Suppressor macrophage treated with lipopolysaccharide for 4 hours (primary cell): ENCODE measurements around the gene TWF2.

Experiments
- DNase-seq: peaks from one replicate; pipeline ENCODE4 v3.0.0-alpha.2; 2020

TWF2 gene

DNA sequence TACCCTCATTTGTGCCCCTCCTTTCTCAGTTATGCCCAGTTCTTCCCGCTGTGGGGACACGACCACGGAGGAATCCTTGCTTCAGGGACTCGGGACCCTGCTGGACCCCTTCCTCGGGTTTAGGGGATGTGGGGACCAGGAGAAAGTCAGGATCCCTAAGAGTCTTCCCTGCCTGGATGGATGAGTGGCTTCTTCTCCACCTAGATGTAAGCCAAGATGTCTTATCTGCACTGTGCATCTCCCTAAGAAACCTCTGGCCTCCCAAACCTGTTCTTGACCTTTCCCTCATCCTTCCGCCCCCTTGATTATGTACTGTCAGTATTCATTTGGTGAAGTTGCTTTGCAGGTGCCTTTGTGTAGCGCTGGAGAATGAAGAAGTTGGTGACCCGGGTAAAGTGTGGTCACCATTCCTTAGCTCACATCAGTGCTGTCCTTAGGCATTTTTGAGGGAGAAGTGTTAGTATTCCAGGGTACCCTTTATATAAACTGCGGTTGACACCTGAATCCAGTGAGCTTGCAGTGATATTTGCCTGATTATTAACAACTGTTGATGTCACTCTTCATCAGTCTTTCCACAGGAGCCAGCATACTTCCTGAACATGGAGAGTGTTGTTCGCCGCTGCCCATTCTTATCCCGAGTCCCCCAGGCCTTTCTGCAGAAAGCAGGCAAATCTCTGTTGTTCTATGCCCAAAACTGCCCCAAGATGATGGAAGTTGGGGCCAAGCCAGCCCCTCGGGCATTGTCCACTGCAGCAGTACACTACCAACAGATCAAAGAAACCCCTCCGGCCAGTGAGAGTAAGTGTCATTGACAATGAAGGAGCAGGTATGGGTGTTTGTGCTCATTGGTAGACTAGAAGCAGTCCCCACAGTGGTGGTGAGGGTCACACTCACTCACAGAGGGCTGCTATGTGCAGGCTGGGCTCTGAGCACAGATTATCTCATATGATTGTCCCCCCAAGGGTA is 40.0 kb downstream of the TWF2 start:
- DNase-seq, result no peak

DNA sequence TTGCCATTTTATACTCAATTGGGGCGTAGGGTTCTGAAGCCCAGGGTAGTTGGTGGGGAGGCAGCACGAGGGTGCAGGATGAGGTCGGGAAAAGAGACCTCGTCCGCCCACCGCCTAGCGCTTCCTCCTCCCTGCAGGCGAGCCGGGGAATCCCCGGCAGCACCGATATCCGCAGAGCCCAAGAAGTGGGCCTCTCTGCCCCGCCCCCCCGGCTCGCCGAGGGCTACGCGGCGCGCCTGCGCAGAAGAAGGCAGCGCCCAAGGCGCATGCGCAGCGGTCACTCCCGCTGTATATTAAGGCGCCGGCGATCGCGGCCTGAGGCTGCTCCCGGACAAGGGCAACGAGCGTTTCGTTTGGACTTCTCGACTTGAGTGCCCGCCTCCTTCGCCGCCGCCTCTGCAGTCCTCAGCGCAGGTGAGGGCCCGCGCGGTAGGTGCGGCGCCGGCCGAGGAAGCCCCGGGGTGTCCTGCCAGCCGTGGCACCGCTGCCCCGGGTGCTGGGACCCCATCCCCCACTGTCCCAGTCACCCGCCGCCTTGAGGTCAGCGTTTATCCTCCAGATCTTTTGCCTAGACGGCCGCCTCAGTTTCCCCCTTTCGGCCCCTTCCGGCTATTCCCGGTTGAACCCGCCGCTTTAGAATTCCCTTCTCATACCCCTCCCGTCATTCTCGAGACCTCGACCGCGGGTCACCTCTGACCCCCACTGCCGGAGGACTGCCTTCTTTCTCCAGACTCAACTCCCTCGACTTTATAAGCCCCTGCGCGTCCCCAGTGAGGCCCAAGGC is 40.9 kb downstream of the TWF2 start, which contains the start of gene ALAS1:
Gene ALAS1, plus strand, starts transcription at position 319 of the 784 bp plus-strand sequence. CDS start 1,082 bp downstream, outside the sequence.
- DNase-seq, result peak; percentile 98

DNA sequence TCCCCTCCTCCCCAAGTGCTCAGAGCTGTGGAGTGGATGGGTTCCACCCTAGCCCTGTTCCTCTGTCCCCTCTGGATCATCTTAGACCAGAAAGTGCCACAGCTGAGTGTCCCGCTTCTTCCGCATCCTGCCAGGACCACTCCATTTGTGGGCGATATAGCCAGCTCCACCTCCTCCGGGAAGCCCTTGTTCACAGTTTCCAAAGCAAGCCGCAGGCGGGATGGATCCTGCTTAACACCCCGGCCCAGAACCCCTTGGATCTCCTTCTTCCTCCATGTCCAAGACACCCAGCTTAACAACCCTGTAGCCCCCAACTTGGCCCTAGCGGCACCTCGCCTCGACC is 41.5 kb downstream of the TWF2 start:
- DNase-seq, result no peak

DNA sequence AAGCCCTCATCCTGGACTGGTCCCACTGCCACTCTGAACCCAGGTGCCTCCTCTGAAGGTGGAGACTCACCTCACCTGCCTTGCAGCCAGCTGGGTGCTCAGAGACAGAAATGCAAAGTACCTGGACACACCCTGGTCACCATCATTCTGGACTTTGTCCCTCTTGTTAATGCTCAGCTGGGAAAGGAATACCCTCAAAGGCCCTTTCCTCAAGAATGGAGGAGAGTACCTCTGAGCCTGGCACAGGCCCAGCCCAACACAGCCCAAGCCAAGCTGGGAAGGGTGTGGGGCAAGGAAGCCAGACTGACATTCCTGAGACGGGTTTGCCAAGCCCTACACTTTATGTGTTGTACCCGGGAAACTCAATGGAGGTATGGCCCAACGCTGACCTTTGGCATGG is 42.0 kb downstream of the TWF2 start:
- DNase-seq, result no peak

DNA sequence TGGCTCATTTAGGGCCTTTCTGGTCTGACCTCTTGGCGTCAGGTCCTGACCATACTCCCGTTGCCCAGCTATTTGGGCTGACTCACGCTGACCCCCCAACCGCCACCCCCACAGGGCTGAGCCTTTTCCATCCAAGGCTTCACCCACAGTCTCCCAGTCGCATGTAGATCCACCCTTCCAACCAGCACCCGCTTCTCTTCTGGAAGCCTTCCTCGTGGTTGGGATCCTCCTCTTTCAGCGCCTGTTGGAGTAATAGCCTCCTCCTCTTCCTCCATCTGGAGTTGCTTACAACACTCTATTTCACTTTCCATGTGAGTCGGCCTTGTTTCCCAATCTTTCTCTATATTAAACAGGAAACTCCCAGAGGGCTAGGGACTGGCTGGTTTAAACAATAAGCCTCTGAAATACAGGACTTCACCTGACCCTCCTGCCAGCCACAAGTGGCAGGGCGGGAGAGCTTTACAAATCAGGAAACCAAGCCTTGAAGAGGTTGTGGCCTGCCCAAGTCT is 43.1 kb downstream of the TWF2 start:
- peak; percentile 96 for DNase-seq

DNA sequence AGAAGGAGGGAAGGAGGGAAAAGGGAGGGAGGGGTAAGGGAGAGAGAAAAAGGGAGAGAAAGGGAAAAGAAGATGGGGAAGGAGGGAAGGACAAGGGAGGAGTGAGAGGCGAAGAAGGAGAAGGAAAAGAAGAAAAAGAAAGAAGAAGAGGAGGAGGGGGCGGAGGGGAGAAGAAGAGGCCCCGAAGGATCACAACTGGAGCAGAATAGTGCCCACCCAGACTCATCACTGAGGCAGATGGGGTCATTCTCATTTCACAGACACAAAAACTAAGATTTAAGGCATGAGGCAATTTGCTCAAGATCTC is 43.7 kb downstream of the TWF2 start:
- DNase-seq, result no peak

DNA sequence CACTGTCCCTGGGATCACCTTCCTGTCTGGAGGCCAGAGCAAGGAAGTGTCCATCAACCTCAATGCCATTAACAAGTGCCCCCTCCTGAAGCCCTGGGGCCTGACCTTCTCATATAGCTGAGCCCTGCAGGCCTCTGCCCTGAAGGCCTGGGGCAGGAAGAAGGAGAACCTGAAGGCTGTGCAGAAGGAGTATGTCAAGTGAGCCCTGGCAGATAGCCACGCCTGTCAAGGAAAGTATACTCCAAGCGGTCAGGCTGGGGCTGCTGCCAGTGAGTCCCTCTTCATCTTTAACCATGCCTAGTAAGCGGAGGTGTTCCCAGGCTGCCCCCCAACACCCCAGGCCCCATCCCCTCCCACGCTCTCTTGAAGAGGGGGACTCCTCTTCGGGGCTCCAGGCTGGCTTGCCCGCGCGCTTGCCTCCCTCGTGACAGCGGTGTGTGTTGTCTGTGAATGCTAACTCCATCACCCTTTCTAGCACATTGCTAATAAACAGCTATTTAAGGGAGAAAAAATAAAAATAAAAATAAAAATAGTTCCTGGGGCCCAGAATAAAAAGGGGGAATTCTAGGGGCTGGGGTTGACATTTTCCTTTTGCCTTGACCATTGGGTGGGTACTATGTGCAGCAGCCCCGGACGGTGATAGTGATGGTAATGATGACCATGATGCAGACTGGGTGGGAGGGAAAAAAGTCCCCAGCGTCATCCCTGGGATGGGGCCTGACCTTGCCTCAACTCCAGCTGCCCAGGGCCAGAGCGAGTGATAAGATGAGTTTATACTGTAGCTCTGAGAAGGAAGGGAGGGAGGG is 44.3 kb downstream of the TWF2 start:
- DNase-seq, result peak; percentile 54

DNA sequence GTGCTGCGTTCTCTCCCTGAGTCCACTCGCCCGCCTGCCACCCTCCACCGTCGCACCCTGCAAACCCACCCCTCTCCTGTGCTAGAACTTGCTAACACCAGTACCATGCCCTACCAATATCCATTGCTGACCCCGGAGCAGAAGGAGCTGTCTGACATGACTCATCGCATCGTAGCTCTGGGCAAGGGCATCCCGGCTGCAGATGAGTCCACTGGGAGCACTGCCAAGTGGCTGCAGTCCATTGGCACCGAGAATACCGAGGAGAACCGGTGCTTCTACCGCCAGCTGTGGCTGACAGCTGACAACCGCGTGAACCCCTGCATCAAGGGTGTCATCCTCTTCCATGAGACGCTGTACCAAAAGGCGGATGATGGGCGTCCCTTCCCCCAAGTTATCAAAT is 45.9 kb downstream of the TWF2 start:
- no peak for DNase-seq

DNA sequence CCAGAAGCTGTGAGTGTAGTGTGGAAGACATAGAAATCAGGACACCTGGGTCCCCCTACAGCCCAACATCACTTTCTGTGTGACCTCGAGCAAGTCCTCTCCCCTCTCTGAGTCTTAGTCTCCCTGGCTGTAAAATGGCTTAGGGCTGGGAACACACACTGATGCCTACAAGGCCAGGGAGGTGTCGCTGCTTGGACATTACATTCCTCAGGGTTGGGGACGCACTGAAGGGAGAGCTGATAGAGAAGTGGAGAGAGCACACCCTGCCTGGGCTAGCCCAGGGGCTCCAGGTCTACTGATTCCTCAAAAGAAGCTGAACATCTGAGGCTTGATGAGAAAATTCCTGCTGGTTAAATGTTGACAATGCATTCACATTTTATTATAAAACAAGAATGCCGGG is 47.3 kb downstream of the TWF2 start:
- DNase-seq, result no peak

DNA sequence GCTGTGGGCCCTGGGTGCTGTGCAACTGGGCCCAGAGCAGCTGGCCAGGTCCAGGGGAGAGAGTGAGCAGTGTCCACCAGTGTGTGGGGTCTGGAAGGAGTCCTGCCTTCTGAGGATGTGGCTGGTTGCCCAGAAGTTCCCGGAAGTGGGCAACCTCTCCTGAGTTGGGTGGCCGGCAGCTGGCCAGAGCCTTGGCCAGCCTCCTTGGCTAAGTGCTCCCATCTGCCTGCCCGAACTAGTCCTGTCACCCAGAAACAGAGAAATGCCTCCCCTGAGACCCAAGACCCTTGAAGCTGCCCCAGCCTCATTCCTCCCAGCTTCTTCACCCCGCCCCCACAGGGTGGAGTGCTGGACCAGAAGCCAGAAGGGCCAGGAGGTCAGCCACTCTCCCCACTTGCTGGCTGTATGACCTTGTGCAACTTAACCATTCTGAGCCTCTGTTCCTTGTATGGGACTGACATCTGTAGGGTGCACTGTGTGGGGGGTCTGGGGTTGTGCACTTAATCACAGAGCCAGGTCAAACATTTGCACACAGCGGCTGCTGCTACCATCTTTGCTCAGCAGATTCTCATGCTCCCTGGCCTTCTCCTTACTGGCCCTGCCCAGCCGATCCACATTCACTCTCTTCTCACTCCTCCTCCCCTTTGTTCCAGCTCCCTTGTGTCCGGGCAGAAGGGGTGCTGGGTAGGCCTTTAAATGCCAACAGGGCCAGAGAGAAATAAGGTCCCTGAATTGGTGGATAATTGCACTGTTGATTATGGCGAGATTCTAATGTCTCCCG is 48.5 kb downstream of the TWF2 start:
- no peak for DNase-seq

DNA sequence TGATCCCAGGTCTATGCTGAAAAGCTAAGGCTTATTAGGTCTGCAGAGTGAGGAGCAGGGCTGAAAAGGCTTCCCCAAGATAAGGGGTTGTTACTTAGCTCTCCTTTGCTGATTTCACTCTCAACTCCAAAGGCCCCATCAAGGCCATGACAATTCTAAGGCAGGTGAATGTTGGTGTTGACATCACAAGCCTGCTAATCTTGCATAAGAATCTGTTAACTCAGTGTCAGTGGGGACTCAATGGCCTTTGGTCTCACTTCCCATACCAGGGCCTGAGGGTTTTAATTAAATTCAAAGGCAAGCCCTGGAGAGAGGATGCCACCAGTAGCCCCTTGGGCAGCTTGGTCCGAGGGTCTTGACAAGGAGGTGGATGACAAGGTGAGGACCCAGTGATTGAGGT is 50.4 kb downstream of the TWF2 start:
- peak; percentile 52 for DNase-seq

DNA sequence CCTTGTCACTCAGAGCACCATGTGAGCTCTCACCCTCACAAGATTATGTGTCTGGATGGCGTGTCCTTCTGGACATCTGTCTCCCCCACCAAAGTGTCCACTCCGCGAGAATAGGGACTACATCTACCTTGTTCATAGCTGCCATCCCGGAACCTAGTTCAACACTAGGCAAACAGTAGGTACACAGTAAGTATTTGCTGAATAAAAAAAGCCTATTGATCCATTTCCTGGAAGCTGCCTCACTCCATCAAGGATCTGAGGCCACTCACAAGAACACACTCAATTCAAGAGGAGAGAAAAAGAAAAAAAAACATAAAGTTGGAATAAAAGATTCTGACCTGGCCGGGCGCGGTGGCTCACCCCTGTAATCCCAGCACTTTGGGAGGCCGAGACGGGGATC is 52.2 kb downstream of the TWF2 start:
- DNase-seq, result no peak

DNA sequence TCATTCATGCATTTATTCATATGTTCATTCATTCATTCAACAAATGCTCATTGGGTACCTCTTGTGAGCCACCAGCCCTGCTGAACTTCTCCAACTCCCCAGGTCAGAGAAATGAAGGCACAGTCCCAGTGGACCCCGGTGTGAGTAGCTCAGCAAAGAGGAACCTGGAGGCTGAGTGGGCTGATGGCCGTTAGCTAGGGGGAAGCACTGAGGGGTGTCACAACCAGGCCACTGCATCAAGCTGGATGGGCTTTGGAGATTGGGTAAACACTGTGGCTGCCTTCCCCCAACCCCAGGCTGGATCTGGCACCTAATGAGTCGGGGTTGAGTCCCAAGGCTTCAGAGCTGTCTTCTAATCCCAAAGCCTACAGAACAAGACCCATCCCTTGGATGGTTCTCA is 53.1 kb downstream of the TWF2 start:
- peak; percentile 75 for DNase-seq

DNA sequence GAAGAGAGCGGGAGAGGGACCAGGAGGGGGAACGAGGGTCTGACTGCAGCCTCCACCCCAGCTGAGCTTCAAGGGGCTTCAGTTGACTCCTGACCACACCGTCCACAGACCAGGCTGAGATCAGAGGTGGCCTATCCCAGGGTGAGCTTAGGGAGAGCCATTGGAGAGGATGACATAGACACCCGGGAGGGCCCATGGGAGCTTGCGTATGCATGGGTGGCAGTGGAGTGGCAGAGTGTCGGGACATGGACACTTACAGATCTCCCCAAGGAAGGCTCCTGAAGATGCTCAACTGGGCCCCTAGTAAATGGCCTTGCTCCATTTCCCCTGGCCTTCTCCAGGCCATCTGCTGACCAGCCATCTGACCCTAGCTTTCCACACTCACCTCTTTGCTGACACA is 53.6 kb downstream of the TWF2 start:
- no peak for DNase-seq

DNA sequence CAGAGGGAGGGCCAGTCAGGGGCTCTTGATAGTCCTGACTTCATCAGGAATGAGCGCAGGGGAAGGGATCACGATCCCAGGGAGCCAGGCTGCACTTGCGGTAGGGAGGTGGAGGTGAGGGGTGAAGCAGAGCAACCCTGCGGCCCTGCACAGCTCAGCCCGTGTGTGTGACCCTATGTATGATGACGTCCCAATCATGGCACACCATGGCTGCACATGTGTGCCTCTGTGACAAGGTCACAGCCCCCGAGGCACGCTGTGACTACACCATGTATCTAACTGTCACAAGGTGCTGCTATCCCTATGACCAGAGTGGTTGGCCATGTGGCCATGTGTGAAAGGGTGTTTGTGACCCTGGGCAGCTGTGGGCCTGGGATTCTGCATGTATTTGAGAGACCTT is 54.3 kb downstream of the TWF2 start:
- DNase-seq, result no peak

DNA sequence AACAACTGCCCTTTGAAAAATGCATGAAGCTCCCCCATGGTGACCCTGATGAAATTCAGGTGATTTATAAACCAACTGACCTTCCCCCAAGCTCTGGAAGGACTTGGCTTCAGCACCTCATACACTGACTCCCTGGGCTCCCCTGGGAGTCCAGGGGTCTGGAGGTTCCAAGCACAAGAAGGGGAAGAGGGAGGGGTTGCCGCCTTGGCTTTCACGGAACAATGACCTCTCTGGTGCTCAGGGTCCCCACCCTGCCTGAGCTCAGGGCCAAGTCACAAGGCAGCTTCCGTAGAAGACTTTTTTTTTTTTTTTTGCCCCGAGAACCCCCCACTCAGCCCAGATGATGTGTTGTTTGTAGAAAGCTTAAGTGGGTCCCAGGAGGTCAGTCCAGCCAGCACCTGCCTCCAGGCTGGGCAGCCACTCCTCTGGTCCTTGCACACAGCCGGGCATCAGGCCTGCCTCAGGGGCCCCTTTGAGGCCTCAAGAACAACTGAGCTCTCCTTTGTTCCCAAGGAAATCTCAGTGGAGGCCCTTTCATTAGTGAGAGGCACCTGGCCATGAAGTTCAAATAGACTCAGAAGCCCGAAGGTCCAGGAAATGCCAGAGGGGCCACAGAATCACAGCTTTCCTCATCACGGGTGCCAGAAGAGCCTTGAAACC is 55.0 kb downstream of the TWF2 start:
- DNase-seq, result no peak

DNA sequence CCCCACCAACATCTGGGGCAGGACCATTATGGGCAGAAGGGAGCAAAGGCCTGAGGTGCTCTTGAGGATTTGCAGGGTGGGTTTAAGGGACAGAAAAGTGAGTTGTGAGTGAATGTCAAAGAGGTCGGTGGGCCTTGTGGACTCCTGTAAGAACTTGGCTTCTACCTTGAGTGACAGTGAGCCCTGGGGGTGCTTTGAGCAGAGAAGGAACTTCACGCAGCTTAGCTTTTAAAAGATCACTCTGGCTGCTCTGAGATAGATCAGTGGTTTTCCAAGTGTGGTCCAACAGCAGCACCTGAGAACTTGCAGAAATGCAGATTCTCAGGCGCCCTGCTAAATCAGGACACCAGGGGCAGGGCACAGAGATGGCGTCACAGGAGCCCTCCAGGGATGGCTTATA is 56.3 kb downstream of the TWF2 start:
- no peak for DNase-seq

DNA sequence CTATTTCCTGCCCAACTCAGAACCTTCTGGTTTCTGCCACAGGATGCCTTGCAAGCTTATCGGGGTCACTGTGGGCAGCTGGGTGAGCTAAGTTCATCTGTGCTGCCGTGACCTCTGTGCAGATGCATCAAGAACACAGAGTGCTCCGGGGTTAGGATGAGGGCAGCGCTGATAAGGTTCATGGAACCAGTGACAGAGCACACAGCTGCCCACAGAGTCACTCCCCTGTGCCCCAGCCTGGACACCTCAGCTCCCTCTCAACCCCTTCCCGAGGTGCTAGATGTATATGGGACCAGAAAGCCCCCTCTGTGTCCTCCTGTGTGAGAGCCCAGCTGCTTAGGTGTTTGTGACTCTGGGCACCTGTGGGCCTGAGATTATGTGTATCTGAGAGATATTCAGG is 56.8 kb downstream of the TWF2 start:
- DNase-seq, result no peak

DNA sequence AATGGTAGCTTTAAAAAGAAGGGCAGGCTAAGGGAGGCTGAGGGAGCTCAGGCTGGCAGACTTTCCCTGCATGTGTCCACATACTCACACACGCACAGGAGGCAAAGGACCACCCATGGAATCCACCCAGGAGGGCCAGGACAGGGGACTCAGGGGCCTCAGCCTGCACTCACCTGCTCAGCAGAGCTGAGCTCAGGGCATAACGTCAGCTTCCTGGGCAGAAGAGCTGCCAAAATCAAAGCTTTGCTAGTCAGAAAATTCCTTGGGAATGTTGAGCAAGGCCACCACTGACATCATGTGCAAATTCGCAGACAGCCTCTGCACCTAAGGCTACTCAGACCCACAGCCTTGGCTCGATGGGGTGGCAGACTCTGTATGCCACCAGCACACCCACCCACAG is 57.4 kb downstream of the TWF2 start:
- no peak for DNase-seq
